KMS-11 (cell line): ENCODE results near the gene ISG20L2.

Experiments used
- H2AFZ ChIP-seq: fragments of 200-600 bp; sonication (generic); 2 replicates; pipeline ENCODE4 v1.6.1; 2016; ENCODE audit warnings: antibody characterized with exemption, mixed run types, low read depth
- H3K27ac ChIP-seq: fragments of 200-600 bp; sonication (generic); 2 replicates; pipeline ENCODE4 v1.6.1; 2016; ENCODE audit warnings: mild to moderate bottlenecking, mixed run types
- H3K27me3 ChIP-seq: fragments of 200-600 bp; sonication (generic); 2 replicates; pipeline ENCODE4 v1.6.1; 2017; ENCODE audit warnings: mild to moderate bottlenecking, low read depth, mixed run types, moderate library complexity; ENCODE audit not compliant: insufficient read depth
- H3K36me3 ChIP-seq: fragments of 200-600 bp; sonication (generic); 2 replicates; pipeline ENCODE4 v1.6.1; 2017; ENCODE audit warnings: mild to moderate bottlenecking, mixed run types; ENCODE audit not compliant: insufficient read depth
- H3K4me1 ChIP-seq: fragments of 200-600 bp; sonication (generic); 2 replicates; pipeline ENCODE4 v1.6.1; 2016; ENCODE audit warnings: mild to moderate bottlenecking, low read depth, mixed run types; ENCODE audit not compliant: poor library complexity, severe bottlenecking
- H3K4me2 ChIP-seq: fragments of 200-600 bp; sonication (generic); 2 replicates; pipeline ENCODE4 v1.7.0; 2016; ENCODE audit warnings: mild to moderate bottlenecking, mixed run types
- H3K4me3 ChIP-seq: fragments of 200-600 bp; sonication (generic); IDR thresholded peaks from 2 replicates; pipeline ENCODE4 v1.6.1; 2017; ENCODE audit warnings: low read depth, low read length, mixed read lengths; ENCODE audit not compliant: insufficient read depth
- H3K79me2 ChIP-seq: fragments of 200-600 bp; sonication (generic); 2 replicates; pipeline ENCODE4 v1.6.1; 2016; ENCODE audit warnings: low read depth, mixed run types; ENCODE audit not compliant: insufficient read depth
- H3K9ac ChIP-seq: fragments of 200-600 bp; sonication (generic); 2 replicates; pipeline ENCODE4 v1.6.1; 2016; ENCODE audit warnings: mild to moderate bottlenecking, mixed run types
- H4K20me1 ChIP-seq: fragments of 200-600 bp; sonication (generic); 2 replicates; pipeline ENCODE4 v1.6.1; 2016; ENCODE audit warnings: mild to moderate bottlenecking, mixed run types; ENCODE audit not compliant: insufficient read depth
- TF ChIP-seq, protein P1 (sequence below): fragments of 200-600 bp; sonication (generic); conservative IDR thresholded peaks from 2 replicates; pipeline ENCODE4 v1.6.1; 2017; ENCODE audit warnings: low read depth, mild to moderate bottlenecking, antibody characterized with exemption, low read length, moderate library complexity, mixed read lengths

Gene ISG20L2

GRCh38 chr1:156707417-156708217, 20.9 kb downstream of the ISG20L2 start:
- Histone ChIP-seq H3K36me3 (no peaks in the 10 kb centered on the region), H3K4me3 (no peak overlapping the region), H4K20me1 (no peaks in the 10 kb centered on the region), H2AFZ (no peak overlapping the region), H3K9ac (no peak overlapping the region), H3K27ac (no peak overlapping the region), H3K4me1 (peaks cover 20% of the 10 kb centered on the region), H3K27me3 (peaks cover 78% of the 10 kb centered on the region), H3K79me2 (no peaks in the 10 kb centered on the region), H3K4me2 (no peak overlapping the region)
- TF ChIP-seq, protein P1, sequence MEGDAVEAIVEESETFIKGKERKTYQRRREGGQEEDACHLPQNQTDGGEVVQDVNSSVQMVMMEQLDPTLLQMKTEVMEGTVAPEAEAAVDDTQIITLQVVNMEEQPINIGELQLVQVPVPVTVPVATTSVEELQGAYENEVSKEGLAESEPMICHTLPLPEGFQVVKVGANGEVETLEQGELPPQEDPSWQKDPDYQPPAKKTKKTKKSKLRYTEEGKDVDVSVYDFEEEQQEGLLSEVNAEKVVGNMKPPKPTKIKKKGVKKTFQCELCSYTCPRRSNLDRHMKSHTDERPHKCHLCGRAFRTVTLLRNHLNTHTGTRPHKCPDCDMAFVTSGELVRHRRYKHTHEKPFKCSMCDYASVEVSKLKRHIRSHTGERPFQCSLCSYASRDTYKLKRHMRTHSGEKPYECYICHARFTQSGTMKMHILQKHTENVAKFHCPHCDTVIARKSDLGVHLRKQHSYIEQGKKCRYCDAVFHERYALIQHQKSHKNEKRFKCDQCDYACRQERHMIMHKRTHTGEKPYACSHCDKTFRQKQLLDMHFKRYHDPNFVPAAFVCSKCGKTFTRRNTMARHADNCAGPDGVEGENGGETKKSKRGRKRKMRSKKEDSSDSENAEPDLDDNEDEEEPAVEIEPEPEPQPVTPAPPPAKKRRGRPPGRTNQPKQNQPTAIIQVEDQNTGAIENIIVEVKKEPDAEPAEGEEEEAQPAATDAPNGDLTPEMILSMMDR: no peak

DNA sequence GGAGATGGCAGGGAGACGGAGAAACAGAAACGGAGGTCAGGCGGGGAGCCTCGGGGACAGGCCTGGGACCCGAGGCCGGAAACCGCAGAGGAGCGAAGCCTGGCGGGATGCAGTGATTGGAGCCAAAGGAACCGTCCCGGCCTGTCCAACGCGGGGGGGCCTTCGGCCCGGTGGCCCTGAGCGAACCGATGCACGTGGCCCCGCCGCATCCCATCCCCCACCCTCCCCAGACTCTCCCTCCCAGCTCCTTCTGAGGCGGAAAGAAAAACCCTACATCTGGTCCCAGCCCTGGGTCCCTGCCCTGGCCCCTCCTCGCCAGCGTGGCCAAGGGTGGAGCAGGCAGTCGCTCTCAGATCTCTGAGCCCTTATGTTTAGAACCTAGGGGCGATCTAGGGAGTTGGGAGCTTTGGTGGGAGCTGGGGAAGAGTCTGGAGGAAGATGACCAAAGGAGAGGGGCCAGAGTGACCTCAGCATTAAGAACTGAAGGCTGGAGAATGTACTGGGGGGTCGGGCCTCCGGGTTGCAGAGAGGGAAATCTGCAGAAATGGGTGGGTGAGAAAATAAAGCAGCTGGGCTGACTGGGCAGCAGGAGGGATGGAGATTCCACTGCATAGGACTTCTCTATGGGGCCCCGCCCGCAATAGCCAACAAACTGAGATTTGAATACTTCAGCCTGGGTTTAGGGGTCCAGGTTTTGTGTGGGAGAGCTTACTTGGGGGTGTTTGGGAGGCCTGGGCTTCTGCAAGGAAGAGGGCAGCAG, 21.7 kb downstream of the ISG20L2 start:
- H4K20me1 ChIP-seq: no peaks in the 10 kb centered on the region
- peak overlapping the region; percentile 10; the same call in 1 of the 2 replicates for H3K9ac ChIP-seq
- peak overlapping the region; percentile 79 for H3K4me2 ChIP-seq
- H3K36me3 ChIP-seq: no peaks in the 10 kb centered on the region
- H3K27me3 ChIP-seq: peaks cover 83% of the 10 kb centered on the region
- peak overlapping the region; percentile 91 for H3K4me3 ChIP-seq
- H3K4me1 ChIP-seq: peaks cover 20% of the 10 kb centered on the region
- H2AFZ ChIP-seq: peak overlapping the region; percentile 72
- TF ChIP-seq, protein P1: no peak
- H3K27ac ChIP-seq: no peak overlapping the region
- no peaks in the 10 kb centered on the region for H3K79me2 ChIP-seq

DNA sequence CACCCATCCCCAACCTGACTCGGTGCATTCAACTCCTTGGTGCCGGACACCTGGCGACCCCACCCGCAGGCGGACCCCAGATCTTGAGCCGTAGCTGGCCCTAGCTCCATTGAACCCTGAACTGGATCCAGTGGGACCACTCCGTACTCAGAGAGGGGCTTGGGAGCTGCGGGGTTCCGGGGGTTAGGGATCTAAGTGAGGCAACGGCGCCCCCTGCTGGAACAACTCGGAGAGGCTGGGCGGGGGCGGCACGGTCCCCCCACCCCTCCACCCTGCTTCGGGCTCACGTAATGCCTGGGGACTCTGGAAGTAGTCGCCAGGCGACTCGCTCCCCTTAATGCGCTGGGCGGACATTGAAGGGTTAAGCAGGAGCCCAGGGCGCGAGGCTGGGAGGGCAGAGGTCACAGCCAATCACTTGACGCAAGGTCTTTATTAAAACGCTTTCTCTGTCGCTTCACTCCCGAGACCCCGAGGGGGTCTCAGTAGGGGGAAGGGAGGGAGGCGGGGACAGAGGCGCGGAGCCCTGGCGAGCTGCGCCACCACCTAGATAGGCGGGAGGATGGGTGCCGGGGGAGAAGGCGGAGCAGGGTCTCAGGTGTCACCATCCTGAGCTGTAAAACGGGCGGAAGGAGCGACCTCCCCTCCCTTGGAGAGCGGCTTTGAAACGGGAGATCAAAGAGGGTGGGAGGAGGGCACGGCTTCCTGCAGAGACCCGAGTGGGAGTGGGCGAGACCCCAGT, 22.5 kb downstream of the ISG20L2 start:
- Histone ChIP-seq H3K4me1 (peaks cover 20% of the 10 kb centered on the region), H3K27me3 (peaks cover 86% of the 10 kb centered on the region), H3K9ac (peak overlapping the region; percentile 10; the same call in 1 of the 2 replicates), H2AFZ (peak overlapping the region; percentile 72), H3K79me2 (no peaks in the 10 kb centered on the region), H4K20me1 (no peaks in the 10 kb centered on the region), H3K4me3 (peak overlapping the region; percentile 91), H3K27ac (no peak overlapping the region), H3K36me3 (no peaks in the 10 kb centered on the region), H3K4me2 (peak overlapping the region; percentile 79)
- TF ChIP-seq, protein P1: peak; percentile 100

GRCh38 chr1:156705321-156705917, 23.1 kb downstream of the ISG20L2 start, which contains the start of gene CRABP2:
CRABP2 (minus strand) TSS chr1:156705583; CDS start chr1:156705446, 137 bp downstream.
- Histone ChIP-seq H3K27ac (no peak within 1 kb of the TSS), H4K20me1 (no peaks in the 10 kb centered on the region), H3K36me3 (no peaks in the 10 kb centered on the region), H3K27me3 (peaks cover 92% of the 10 kb centered on the region), H2AFZ (peak within 1 kb of the TSS; percentile 72), H3K9ac (peak within 1 kb of the TSS; percentile 10; the same call in 1 of the 2 replicates), H3K4me2 (peak within 1 kb of the TSS; percentile 79), H3K4me1 (peaks cover 20% of the 10 kb centered on the region), H3K79me2 (no peaks in the 10 kb centered on the region), H3K4me3 (peak within 1 kb of the TSS; percentile 91)
- TF ChIP-seq, protein P1: no peak
